ENCODE measurements around the gene GDPGP1. TPM values are rescaled to one million over a fixed set of nuclear protein-coding genes. Genes with fewer than 3 reads are reported as not detected.
A peak's percentile ranks its signal among the peaks of the same experiment; 100 is the strongest.

The GDPGP1 gene
- total RNA-seq, 2 donors from 2014 or later: 4.1 to 5.9 TPM

GRCh38 chr15:90201944-90202375 lies 32.0 kb upstream of the GDPGP1 start:
- no peak for DNase-seq (ENCODE audit: low spot score)
- intact Hi-C loops (cut with DNase I): loop anchor here in 1 of 2 donors (5.0 kb wide), 1 partner anchor 40 kb away; no protein-coding TSS in a partner anchor

GRCh38 chr15:90202929-90203328 lies 31.1 kb upstream of the GDPGP1 start:
- intact Hi-C loops (cut with DNase I): loop anchor here in 1 of 2 donors (5.0 kb wide), 1 partner anchor 41 kb away; no protein-coding TSS in a partner anchor
- DNase-seq (ENCODE audit: low spot score): no peak

- intact Hi-C loops (cut with DNase I): loop anchor here in 1 of 2 donors (5.0 kb wide), 1 partner anchor 41 kb away; no protein-coding TSS in a partner anchor
Measured at GRCh38 chr15:90203473-90203872, 30.5 kb upstream of the GDPGP1 start.

DNA sequence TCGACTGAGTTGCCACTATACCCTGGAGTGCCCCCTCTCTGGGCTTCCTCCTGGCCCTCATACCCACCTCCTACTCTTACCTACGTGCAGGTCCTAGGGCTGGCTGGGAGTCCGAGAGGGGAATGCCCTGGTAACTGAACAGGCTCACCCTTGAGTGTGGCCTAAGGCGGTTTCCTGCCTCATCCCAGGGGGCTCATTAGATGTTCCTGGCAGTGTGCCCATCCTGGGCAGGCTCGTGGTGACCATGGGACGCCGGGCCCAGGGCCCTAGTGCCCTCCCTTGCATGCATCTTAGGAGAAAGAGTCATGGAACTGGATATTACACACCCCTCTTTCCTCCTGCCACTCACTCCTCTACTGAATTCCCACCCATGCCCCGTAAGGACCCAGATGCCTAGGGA lies 30.1 kb upstream of the GDPGP1 start:
- intact Hi-C loops (cut with DNase I): loop anchor here in 1 of 2 donors (5.0 kb wide), 1 partner anchor 42 kb away; no protein-coding TSS in a partner anchor
- DNase-seq (ENCODE audit: low spot score): peak; percentile 83

More at GRCh38 chr15:90203473-90203872, 30.5 kb upstream of the GDPGP1 start:
- DNase-seq (ENCODE audit: low spot score): no peak

DNA sequence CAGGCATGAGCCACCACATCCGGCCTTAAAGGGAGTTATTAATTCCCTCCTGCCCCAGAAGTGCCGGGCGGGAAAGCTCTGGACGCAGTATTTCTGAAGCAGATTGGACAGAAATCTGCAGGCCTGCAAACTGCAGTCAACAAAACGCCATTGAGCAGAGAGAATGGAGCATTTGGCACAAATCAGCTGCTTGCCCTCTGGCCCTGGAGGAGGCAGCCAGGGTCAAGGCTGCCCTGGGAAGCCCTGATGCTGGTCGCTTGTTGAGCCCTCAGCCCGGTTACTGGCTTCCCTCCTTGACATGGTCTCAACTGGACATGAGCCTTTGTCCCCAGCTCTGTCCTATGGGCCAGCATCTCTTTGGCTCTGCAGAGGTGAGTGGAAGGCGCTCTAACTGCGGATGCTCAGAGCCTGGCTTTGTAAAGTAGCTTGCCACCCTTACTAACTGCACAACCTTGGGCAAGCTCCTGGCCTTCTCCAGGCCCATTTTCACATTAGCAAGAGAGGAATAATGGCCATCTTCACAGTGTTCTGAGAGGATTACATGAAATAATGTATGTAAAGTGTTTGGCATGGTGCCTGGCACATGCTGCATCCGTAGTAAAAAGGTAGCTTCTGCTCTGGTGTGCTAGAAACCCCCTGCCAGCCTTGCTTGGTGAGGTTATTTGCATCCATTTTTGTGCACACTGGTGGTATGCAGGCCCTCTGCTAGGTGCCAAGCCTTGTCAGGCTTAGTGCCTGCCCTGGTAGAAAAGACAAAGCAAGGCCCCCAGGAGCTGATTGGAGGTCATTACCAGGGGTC lies 28.8 kb upstream of the GDPGP1 start:
- intact Hi-C loops (cut with DNase I): no loop called here
- DNase-seq (ENCODE audit: low spot score): peak; percentile 50

DNA sequence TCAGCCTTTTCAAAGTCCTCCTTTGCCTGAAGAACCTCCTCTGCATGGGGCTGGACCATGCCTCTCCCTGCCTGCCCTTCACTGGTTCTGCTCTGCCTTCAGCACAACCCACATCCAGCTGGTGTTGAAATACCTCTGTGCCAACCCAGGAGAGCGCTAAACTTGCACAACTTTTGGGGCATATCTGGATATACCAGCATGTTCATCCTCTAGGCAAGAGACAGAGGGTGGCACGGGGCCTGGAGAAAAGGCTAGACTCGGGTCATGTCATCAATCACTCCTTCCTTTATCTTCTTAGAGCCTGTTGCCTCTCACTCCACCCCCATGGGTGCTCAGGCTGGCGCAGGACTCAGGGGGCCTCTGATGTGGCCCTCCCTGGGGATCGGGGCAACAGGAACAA lies 28.1 kb upstream of the GDPGP1 start:
- DNase-seq (ENCODE audit: low spot score): no peak
- intact Hi-C loops (cut with DNase I): no loop called here

GRCh38 chr15:90207252-90207651 lies 26.8 kb upstream of the GDPGP1 start:
- no peak for DNase-seq (ENCODE audit: low spot score)
- intact Hi-C loops (cut with DNase I): no loop called here

DNA sequence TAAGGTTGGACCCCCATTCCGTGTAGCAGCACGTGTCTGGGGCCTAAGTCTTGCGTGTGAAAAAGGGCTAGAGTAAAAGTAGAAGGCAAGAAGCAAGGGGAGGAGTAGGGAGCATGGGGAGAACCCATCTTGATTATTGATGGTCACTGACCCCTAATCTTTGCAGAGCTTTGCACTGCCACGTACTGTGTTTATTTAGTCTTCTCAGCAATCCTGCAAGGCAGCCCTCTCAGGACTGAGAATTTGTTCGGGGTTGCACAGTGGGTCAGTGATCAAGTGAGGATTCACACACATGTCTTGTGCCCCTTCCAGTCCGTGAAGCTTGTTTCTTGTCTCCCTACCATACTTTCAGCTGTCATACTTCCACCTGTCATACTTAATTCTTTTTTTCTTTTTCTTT lies 25.7 kb upstream of the GDPGP1 start:
- intact Hi-C loops (cut with DNase I): no loop called here
- no peak for DNase-seq (ENCODE audit: low spot score)

DNA sequence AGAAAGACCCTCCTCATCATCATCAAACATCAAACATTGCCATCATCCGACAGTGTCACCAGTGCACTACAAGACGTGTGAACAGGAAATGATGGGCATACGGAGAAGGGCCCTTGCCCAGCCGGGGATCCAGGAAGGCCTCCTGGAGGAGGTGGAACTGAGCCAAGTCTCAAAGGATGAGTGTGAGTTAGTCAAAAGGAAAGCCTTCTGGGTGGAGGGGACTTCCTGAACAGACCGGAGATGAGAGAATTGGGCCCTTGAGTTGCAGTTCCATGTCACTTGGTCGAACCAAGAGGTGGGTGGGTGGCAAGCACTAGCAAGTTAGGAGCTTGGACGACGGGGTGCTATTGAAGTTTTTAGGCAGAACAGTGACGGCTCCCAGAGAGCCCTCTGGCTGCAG lies 24.4 kb upstream of the GDPGP1 start:
- intact Hi-C loops (cut with DNase I): no loop called here
- DNase-seq (ENCODE audit: low spot score): no peak

DNA sequence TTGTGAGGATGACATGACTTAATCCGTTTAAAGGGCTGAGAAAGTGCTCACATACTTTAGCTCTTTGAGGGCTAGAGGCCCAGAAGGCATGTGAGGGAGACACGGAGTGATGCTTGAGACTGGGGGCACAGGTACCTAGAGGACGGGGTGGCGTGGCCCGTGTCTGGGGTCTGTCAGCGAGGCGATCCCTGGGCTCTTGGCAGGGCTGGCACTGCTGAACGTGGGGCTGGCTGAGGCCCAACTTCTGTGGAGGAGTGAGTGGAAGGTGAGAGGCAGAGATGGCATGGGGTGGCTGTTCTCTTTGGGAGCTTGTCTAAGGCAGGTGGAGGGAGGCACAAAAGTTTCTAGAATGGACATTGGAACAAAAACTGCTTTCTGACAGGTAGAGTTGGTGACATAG lies 23.4 kb upstream of the GDPGP1 start:
- no peak for DNase-seq (ENCODE audit: low spot score)
- intact Hi-C loops (cut with DNase I): no loop called here

GRCh38 chr15:90211009-90211408 lies 23.0 kb upstream of the GDPGP1 start:
- intact Hi-C loops (cut with DNase I): no loop called here
- no peak for DNase-seq (ENCODE audit: low spot score)

- intact Hi-C loops (cut with DNase I): no loop called here
- DNase-seq (ENCODE audit: low spot score): no peak
Measured at GRCh38 chr15:90211440-90212143, 22.4 kb upstream of the GDPGP1 start.

- intact Hi-C loops (cut with DNase I): no loop called here
- DNase-seq (ENCODE audit: low spot score): no peak
Measured at GRCh38 chr15:90212221-90213098, 21.5 kb upstream of the GDPGP1 start.

GRCh38 chr15:90213122-90213817 lies 20.7 kb upstream of the GDPGP1 start:
- no peak for DNase-seq (ENCODE audit: low spot score)
- intact Hi-C loops (cut with DNase I): no loop called here

- no peak for DNase-seq (ENCODE audit: low spot score)
- intact Hi-C loops (cut with DNase I): no loop called here
Measured at GRCh38 chr15:90213818-90214204, 20.2 kb upstream of the GDPGP1 start.

GRCh38 chr15:90214553-90215196 lies 19.3 kb upstream of the GDPGP1 start:
- DNase-seq (ENCODE audit: low spot score): no peak
- intact Hi-C loops (cut with DNase I): no loop called here

GRCh38 chr15:90217671-90218394 lies 16.2 kb upstream of the GDPGP1 start:
- intact Hi-C loops (cut with DNase I): no loop called here
- DNase-seq (ENCODE audit: low spot score): no peak
